Pons (tissue), 1 donor: ENCODE data around the gene ST3GAL4.

Experiments used
- DNase-seq: peaks from one replicate; pipeline ENCODE4 v3.0.0-alpha.2; 2016; ENCODE audit warnings: low spot score

Gene ST3GAL4

DNA sequence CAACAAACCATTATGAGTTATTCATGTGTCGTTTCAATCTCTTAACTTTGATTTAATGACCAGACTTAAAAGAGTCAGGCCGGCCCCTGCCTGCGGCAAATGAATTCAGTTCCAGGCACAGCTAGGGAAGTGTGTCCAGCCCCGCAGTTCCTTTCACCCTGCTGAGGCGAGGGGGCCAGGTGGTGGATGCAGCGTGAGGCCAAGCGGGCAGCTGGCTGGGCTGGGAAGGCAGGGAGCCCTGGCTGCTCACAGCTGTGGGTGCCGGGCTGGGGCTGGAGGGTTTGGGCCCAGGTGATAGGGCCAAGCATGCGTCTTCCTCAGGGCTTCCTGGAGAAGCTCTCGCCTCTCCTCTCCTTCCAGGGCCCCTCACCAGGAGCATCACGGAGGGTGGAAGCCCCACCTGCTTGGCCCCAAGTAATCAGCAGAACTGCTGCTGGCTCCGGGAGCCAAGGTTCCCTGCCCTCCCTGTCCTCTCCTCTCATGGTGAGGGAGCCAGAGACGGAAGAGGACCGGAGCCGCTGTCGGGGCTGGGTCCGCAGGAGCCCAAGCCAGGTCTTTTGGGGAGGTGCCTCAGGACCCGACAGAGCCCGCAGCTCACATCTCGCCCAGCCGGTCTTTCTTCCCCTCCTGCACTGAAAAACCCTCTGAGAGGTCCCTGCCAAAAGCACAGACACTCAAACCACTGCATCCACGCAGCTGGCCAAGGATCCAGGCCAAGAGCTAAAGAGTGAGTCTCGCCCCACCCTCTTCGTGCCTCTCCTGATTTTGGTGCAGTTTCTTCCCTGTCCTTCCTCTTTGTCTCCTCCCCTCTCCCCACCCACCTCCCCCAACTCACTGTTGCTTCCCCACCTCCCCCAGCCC, 97.0 kb downstream of the ST3GAL4 start:
- no peak for DNase-seq

DNA sequence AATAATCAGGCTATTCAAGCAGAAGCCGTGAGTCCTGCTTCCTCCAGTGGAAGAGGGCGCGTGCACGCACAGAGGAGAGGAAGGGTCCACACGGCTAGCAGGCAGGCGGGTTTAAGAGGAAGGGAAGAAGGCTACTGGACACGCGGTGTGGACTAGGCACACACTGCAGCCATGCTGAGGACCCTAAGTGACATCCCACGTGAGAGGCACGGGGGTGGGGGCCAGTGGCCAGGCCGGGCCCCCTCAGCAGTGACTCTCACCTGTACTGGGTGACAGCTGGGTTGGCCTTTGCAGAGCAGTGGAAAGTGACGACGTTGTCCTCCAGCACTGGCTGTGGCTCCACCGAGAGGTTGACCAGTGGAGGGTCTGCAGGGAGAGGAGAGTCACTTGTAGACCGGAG, 100.6 kb downstream of the ST3GAL4 start:
- no peak for DNase-seq

DNA sequence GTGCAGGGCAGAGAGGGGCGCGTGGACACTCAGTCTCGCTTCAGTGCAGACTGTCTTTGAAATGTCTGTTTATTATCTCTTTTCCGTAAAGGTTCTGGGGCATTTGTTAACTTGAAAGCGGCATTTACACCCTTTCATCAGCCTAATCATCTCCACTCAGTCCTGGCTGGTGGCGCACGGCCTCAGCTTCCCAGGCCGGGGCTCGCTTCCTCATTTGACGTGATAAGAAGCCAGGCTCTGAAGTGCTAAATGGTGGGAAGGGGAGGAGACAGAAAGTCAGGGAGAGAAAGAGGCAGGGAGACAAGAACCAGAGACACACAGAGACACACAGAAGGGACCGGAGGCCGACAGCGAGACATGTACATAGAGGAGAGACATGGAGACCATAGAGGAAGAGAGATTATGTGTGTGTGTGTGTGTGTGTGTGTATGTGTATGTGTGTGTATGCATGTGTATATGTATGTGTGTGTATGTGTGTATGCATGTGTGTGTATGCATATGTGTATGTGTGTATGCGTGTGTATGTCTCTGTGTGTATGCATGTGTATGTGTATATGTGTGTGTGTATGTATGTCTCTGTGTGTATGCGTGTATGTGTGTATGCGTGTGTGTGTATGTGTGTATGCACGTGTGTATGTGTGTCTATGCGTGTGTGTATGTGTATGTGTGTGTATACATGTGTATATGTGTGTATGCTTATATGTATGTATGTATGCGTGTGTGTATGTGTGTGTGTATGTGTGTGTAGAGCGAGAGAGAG, 101.5 kb downstream of the ST3GAL4 start:
- no peak for DNase-seq

DNA sequence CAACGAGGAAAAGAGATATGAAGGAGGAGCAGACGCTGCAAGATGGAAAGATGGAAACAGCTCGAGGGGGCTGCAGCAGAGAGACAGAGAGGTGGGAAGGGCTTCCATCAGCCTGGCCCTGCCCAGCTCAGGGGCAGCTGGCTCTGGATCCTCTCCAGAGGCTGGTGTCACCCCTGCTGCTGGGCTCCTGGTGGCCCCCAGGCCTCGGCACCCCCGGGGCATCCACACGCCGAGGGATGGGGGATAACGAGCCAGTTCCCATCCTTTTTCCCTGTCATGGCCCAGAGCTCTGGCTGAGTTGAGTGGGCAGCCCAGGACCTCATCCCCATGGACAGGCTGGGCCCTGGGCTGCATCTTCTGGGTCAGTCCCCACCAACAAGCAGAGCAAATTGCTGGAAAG, 102.3 kb downstream of the ST3GAL4 start:
- DNase-seq: no peak

DNA sequence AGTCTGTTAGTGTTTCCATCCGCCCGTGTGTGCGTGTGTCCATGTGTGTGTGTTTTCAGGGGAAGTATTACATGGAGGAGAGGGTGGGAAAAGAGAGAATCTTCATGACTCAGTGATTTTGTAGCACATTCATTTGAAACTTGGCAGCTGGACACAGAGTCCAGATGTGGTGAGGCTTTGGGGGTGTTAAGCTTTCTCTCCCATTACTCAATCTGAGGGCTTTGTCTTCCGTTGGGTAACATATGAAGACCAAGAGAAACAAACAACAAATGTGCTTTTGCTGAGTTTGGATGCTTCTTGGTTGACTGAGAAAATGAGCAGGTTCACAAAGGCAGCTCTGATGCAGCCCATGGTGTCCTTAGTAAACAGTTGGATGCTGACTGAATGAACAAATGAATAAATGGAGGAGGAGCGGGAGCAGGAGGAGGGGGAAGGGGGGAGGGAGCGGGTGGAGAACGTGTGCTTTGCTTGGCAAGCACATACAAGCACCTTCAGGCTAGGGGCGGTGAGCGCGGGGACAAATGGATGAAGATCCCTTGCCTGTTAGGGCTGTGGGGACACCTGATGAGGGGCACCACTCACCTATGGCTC, 104.3 kb downstream of the ST3GAL4 start:
- peak; percentile 91 for DNase-seq

DNA sequence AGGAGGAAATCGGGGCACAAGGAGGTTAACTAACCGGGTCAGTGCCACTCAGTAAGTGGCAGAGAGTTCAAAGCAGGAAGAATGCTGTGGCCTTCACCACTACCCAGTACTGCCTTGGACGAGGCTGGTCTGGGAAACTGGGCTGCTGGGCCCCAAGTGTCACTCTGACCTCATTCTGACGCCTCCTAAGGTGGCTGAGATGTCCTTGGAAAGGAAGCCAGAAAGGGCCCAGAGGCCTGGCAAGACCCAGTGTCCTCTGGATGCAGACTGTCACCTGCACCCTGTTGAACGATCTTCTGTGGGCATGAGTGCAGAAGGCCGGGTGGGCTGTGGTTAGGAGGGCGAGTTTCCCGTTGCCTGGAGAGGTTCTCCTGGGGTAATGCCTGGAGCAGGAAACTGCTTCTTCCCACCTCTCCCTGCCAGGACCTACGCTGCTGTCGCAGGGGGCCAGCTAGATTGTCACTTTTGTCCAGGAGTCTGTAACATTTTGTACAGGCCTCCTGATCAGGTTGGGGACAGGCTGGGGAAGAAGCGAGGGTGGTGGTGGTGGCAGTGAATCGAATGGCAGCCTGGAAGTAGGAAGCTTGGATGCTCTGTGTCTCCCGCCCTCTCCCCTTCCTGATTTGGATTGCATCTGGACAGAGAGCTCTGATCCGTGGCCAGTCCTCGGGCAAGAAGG, 105.1 kb downstream of the ST3GAL4 start:
- no peak for DNase-seq

DNA sequence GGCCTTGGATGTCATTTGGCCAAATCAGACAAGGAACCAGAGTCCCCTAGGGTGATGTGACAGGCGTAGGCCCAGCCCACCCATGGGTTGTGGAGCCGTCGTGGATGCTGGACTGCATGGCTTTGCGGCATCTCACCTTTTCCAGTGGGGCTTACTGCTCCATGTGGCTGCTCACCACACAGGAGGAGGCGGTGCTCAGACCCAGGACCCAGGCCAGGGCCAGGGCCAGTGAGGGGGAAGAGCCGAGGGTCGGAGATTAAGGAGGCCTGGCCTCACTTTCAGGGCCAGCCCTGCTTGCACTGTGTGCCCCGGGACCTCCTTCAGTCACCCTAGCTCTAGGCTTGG, 105.6 kb downstream of the ST3GAL4 start:
- no peak for DNase-seq

DNA sequence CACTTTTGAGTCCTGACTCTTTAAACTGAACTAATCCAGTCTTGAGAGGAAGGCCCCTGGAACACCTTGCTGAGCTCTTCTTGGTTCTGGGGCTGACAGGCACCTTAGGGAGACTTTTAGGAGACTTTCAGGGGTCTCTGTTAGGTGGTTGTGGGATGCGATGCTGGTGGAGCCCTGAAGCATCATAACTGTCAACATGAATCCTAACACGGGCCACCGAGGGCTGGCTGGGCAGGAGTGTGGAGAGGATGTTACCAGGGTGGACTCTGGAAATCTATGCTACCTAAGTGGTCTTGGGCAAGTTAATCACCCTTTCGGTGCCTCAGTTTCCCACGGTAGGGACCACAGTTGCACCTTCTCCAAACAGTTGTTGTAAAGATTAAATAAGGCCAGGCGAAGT, 106.5 kb downstream of the ST3GAL4 start:
- no peak for DNase-seq

DNA sequence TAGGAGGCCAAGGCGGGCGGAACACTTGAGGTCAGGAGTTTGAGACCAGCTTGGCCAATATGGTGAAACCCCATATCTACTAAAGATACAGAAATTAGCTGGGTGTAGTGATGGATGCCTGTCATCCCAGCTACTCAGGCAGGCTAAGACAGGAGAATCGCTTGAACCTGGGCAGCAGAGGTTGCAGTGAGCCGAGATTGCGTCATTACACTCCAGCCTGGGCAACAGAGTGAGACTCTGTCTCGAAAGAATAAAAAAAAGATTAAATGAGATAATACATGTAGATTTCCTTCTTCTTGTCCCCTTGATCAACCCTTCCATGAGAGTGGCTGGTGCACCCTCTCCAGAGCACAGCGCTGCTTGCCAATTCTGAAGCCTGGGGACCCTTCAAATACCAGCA, 106.9 kb downstream of the ST3GAL4 start:
- DNase-seq: no peak
